Activated CD8-positive, alpha-beta memory T cell treated with anti-CD3 and anti-CD28 coated beads for 24 hours (primary cell): ENCODE data around the gene SYCP3.
A peak's percentile ranks its signal among the peaks of the same experiment; 100 is the strongest.
"Not testable (repeated sequence)": the region's sequence is repeated elsewhere in the genome, so short reads cannot be mapped to it uniquely, and the experiment has no call there.

Source experiments
- DNase-seq: peaks from one replicate; pipeline ENCODE4 v3.0.0-alpha.2; 2020

Gene SYCP3

GRCh38 chr12:101710288-101710687 is 29.0 kb downstream of the SYCP3 start:
- DNase-seq, result no peak

DNA sequence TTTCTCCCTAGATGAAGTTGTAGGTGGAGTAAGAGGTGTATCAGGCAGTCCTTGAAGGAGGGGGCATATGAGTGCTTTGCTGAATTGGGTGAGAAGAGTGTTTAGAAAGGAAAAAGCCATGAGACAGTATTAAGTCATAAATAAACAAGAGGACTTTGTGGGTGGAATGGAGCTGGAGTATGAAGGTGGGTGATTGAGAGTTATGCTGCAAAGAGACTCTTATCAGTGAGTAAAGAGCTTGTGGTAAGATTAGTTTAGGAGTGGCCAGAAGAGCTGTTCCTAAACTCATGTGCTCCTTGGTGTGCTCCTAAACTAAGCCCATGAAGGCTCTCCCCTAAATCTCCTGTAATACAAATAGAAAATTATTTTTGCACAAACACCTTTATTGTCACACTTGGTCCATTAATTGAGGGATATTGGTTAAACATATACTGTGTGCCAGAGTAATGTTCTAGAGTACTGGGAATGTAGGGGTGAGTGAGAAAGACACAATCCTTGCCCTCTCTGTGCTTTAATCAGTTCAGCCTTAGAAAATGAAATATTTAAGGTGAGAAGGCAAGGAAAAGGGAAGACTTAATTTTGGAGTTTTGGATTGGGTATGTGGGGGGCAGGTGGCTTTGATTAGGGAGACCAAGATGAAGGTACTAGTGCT is 32.0 kb downstream of the SYCP3 start:
- no peak for DNase-seq

- DNase-seq, result no peak
Measured at GRCh38 chr12:101706403-101706802, 32.9 kb downstream of the SYCP3 start.

DNA sequence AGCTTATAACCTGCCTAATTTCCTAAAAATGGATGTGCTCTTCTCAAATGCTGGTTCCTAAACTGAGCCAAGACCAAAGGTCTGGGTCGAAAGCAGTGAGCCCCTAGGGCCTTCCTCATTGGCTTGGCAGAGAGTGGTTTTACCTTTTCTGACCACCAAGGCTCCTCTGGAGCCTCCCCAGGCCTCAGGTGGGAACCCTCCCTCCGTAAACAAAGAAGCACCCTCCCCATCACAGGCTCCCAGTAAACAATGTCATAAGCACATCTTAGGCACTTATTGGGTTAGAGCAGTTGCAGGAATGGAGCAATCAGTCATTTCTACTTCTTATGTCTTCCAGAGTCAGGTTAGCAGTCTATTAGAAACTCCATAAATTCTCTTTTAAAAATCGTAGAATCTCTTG is 35.8 kb downstream of the SYCP3 start:
- DNase-seq, result no peak

- no peak for DNase-seq
Measured at GRCh38 chr12:101700299-101700820, 38.9 kb downstream of the SYCP3 start.

DNA sequence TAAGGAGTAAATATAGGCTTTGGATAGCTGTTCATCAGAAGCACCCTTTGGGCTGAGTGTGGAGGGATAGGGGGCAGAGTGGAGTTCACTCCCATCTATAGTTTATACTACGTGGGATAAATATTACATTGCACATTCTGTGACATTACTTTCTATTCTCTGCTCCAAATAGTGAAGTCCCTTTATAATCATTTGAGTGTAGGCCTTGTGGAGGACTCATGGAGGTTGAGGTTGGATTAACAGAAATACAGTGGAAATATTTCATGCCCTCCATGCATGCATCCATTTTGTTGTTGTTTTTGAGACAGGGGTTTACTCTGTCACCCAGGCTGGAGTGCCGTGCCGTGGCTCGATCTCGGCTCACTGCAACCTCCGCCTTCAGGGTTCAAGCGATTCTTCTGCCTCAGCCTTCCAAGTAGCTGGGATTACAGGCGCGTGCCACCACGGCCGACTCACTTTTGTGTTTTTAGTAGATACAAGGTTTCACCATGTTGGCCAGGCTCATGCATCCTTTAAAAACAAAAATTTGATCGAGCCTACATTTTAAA is 40.4 kb downstream of the SYCP3 start:
- DNase-seq, result no peak

DNA sequence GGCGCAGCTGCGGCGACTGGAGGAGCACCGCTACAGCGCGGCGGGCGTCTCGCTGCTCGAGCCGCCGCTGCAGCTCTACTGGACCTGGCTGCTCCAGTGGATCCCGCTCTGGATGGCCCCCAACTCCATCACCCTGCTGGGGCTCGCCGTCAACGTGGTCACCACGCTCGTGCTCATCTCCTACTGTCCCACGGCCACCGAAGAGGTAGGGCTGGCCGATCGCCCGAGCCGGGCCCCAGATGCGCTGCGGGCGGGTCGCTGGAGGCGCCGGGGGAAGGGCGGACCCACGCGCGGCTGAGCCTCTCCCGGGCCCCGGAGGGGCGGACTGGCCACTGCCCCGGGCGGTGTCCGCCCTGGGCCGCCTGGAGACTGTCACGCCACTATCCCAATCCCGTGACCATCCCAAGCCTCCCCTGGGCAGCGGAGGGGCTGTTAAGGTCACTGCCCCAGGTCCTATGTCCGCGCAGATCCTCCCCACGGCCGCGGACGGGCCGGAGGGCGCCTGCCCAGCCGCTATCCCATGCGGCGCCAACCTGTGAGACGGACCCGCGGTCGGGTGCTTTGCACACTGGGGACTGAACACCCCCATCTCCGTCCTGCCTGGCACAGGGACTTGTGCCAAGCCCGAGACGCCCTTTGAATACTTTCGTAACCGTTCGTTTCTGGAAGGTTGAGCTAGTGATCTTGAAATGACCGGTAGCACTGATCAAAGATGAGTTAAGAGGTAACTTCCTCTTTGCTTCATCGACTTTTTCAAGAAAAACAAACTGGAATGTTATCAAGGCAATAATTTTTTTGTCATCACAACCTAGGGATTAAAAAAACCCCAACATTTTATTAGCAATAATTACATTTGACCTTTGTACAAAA is 41.1 kb downstream of the SYCP3 start:
- no peak for DNase-seq

DNA sequence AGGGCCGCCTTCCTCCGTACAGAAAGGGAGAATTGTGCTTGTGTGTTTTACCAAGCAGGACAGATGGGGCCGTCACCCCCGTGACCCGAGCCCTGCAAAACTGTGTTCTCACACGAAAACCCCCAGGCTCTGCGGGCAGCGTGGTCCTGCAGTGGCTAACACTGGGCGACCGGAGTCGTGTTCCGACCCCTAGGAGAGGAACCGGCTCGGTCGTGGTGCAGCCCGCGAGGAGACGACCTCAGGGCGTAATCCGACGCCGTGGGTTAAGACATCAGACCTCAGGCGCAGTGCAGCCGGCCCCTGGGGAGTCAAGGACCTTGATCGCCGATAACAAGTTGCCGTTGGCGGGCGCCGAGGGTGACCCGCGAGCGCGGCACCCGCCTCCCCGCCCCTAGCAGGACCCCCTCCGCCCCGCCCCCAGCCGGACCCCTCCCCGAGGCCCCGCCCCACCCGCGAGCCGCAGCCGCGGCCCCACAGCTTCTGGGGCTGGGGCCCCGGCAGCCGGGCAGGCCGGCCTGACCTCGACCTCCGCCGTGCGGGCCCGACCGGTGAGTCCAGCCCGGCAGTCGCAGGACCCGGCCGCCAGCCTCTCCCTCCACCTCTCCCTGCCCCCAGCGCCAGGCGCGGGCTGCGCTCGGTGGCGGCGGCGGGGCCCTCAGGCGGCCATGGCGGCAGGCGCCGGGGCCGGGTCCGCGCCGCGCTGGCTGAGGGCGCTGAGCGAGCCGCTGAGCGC is 41.9 kb downstream of the SYCP3 start, which contains the start of gene CHPT1:
Gene CHPT1 (plus strand): TSS at position 444 of the 733 bp plus-strand sequence. CDS start 222 bp downstream, at position 666.
- DNase-seq, result peak; percentile 86

- peak; percentile 62 for DNase-seq
Measured at GRCh38 chr12:101696251-101697196, 42.7 kb downstream of the SYCP3 start.

DNA sequence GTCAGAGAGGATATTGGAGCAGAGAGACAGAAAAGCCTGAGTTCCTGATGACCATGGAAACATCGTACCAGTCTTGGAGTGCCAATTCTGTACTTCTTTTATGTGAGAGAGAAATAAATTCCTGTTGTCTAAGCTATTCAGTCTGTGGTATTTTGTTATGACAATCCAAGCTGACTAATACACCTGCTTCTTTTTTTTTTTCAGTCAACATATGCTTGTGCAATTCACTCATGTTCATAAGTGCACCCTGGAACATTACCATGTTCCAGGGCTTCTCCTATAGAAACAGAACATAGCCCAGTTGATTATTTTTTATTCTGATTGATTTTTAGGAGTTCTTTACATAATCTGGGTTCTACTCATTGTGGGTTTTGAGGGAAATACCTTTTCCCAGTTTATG is 43.6 kb downstream of the SYCP3 start:
- no peak for DNase-seq

DNA sequence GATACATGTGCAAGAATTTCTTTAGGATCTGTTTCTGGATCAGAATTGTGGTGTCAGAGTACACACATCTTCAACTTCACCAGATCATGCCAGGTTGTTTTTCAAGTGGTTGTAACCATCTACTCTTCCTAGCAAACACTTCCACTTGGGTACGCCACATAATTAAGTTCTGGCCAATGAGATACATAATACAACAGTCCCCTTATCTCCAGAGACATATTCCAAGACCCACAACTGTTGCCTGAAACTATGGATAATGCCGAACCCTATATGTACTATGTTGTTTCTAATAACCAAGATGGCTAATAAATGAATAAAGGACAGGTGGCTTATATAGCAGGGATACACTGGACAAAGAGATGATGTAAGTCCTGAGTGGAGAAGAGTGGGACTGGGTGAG is 44.3 kb downstream of the SYCP3 start:
- DNase-seq, result no peak

GRCh38 chr12:101694297-101694848 is 44.9 kb downstream of the SYCP3 start:
- DNase-seq, result no peak

DNA sequence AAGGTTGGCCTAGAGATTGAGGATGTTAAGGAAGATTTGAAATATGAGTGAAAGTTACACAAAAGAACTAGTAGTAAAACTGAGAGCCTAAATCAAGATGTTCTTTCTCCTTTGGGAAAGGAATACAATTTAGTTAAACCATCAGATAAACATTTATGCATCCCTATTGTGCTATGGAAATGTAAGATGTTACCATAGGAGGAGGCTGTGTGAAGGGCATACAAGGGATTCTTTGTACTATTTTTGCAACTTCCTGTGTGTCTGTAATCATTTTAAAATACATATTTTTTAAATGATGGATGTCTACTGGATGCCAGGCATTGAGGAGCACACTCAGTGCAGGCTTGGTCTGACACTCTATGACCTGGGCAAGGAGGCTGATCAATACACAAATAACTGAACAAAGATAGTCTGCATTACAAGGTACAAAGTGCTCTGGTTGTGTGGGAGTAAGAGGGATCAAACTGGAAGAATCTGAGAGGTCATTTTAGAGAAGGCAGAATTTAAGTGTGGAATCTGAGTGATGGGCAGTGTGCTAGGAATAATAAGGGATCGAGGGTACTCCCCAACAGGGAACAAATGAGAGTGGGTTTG is 47.7 kb downstream of the SYCP3 start:
- no peak for DNase-seq

DNA sequence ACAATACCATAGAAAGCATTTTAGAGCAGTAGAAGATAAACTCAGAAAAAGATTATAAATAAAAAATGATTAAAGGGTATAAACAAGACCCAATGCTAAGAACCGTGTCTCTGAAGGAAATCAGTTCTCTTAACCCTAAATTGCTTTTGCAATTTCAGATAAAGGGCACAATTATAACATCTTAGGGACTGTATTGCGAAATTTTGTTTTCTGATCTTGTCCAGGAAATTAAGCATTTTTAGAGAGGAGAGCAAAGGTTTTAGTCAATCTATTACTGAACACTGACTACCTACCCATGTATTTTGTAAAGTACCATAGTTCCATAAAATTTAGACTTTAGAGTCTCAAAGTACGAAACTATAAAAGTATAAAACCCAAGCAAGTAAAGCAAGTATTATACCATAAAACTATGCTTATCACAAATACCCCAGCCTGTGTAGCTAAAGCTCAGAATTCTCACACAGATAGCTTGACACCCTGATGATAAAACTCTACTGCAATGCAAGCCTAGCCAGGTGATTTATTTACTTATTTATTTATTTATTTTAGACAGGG is 48.6 kb downstream of the SYCP3 start:
- DNase-seq, result no peak

DNA sequence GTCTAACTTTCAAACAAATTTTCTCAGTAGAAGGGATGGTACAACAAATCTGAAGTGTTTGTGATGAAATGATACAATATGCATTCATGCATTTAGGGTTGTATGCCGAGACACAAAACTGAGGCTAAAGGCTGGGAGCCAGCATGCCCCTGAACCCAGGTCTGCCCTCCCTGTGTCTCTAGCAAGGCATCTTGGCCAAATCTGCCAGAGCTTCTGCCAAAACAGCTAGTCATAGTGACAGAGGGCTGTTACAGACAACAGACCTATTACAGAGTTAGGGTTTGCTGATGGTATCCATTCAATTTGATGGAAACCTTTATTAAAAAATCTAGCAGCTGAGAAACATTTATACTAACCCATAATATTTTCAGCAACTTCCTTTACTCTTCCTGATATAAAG is 53.1 kb downstream of the SYCP3 start:
- no peak for DNase-seq

GRCh38 chr12:101685092-101685491 is 54.2 kb downstream of the SYCP3 start:
- DNase-seq, result no peak

- DNase-seq, result not testable (repeated sequence)
Measured at GRCh38 chr12:101681627-101682026, 57.6 kb downstream of the SYCP3 start.

GRCh38 chr12:101680647-101681046 is 58.6 kb downstream of the SYCP3 start:
- no peak for DNase-seq

DNA sequence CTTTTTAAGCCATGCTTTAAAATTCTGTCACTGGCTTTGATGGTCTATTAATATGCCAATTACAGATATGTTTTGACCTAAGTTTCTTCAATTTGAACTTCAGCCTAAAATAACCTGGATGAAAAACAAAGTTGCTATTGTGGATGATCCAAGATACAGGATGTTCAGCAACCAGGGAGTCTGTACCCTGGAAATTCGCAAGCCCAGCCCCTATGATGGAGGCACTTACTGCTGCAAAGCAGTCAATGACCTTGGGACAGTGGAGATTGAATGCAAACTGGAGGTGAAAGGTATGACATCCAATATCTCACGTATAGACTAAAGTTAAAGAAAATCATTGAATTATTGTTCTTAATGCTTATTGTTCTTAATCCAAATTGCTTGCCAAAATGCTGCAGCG is 59.0 kb downstream of the SYCP3 start:
- no peak for DNase-seq
